Stimulated activated CD4-positive, alpha-beta T cell treated with anti-CD3 and anti-CD28 coated beads, Interleukin-1b, Interleukin-23, amount 100 ng/mL, for 24 hours (primary cell): Measurements from ENCODE around the gene RNF208.

ENCODE experiments used
- DNase-seq, 4 experiments: peaks; one replicate each; pipeline ENCODE4 v3.0.0-alpha.2; 2020; ENCODE audit warnings: low read depth in 4 of 4, low spot score in 1 of 4

Gene RNF208

DNA sequence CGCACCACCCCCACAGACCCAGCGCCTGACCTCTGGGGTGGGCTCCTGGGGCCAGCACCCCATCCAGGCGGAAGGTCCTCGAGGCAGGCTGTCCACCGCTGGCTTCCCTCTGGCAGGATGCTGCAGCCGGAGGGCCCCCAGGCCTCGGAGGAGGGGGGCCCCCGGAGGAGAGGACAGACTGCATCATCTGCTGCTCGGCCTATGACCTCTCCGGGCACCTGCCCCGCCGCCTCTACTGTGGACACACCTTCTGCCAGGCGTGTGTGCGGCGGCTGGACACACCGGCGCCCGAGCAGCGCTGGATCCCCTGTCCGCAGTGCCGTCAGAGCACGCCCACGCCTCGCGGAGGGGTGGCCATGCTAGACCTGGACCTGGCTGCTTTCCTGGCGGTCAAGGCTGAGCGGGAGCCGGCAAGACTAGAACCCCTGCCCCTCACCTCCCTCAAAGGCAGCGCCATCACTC, 6.5 kb upstream of the RNF208 start:
- no peak for DNase-seq

DNA sequence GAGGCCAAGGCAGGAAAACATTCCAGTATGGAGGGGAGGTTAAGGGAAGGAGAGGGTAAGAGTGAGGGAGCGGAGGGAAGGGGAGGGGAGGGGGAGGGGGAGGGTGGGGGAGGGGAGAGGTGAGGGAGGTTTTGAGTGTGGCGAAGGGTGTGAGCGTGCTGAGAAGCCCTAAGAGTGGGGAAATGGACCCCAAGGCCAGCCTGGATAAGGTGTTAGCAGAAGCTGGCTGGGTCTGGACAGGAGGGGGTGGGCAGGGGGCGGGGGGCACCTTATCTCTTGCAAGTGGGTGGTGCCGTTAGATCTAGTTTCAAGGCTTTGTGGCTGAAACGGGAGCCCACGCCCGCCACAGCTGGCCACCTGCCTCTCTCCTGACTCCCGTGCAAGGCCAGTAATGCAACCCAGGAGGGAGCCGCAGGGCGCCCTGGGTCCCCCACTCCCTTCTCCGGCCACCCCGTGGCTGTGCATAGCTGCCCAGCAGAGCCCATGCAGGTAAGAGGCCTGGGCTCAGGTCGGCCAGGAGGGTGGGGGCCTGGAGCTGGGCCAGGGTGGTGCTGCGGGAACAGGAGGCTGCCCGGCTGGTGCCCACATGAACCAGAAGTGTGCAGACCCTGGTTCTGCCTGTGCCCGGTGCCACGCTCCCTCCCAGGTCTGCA, 5.9 kb upstream of the RNF208 start:
- DNase-seq, result no peak

DNA sequence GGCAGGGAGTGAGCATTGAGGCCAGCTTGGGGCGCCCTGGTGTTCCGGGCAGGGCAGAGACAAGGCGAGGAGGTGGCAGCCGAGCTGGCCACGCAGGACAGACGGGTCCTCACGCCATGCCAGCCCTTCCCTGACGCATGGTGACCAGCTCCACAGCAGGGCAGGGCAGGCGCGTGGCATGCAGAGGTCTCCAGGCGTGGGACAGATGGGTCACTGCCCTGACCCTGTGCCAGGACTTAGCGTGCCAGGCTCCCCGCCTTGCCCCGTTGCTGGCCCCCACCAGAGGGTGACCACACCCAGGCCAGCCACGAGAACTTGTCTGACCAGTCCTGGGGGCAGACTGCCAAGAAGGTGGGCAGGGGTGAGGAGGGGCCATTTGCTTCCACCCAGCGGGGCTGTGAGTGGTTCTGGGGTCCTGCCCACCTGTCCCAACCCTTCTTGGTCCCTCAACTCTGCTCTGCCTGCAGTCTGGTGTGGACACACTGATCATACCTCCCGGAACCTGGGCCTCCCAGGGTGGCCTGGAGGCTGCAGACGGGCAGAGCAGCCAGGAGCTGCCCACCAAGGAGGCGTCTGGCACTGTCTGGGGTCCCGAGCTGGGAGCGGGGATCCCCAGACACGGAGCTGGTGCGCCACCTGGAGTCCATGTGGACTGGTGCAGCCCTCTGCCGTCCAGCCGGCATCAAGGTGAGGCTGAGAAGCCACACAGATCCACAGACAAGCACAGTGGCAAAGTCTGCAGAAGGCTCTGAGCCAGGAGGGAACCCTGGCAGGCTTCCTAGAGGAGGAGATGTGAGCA, 5.2 kb upstream of the RNF208 start, which contains the start of gene RNF224:
RNF224 (plus strand) TSS at position 449 of the 799 bp plus-strand sequence. CDS start 834 bp downstream, outside the sequence.
- peak; percentile 52 to 76 (median 70) for DNase-seq

DNA sequence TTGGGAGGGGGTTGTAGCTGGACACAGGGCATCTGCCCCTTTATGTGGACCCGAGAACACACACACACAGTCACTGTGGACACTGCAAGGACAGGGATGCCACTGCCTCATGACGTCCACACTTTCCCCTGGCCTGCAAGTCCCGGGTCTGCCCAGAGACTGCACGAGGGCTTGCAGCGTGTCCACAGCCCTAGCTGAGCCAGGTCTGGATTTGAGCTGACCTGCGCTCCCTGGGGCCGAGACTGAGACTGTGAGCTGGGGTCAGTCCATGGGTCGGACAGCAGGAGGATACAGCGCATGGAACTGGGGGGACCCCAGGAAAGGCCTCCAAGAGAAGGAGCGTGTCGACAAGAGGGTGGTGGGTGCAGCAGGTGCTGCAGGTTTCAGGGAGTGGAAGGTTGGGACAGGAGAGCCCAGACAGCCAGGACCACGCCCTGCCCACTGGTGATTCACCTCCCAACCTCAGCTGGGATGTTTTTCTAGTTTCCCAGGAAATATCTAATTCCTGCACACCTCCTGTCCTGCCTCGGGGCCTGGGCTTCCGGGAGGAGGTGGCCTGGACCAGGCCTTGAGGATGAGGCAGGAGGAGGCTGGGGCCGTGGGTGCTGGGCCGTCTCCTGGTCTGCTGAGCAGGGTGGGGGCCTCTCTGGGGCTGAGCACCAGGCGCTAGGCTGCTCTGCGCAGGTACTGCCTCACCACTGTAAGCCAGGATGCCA, 4.5 kb upstream of the RNF208 start:
- DNase-seq, result no peak

DNA sequence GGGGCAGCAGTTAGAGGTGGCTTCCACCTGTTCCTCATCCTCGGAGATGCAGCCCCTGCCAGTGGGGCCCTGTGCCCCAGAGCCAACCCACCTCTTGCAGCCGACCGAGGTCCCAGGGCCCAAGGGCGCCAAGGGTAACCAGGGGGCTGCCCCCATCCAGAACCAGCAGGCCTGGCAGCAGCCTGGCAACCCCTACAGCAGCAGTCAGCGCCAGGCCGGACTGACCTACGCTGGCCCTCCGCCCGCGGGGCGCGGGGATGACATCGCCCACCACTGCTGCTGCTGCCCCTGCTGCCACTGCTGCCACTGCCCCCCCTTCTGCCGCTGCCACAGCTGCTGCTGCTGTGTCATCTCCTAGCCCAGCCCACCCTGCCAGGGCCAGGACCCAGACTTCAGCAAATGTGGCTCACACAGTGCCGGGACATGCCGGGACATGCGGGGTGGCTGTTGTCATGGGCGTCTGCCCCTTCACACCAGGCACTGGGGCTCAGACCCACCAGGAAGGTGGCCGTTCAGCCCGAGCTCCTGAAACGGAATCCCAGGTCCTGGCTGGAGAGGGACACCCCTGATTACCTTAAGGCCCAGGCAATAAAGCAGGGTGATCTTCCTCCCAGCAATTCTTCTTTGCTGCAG, 3.8 kb upstream of the RNF208 start:
- DNase-seq, result no peak

DNA sequence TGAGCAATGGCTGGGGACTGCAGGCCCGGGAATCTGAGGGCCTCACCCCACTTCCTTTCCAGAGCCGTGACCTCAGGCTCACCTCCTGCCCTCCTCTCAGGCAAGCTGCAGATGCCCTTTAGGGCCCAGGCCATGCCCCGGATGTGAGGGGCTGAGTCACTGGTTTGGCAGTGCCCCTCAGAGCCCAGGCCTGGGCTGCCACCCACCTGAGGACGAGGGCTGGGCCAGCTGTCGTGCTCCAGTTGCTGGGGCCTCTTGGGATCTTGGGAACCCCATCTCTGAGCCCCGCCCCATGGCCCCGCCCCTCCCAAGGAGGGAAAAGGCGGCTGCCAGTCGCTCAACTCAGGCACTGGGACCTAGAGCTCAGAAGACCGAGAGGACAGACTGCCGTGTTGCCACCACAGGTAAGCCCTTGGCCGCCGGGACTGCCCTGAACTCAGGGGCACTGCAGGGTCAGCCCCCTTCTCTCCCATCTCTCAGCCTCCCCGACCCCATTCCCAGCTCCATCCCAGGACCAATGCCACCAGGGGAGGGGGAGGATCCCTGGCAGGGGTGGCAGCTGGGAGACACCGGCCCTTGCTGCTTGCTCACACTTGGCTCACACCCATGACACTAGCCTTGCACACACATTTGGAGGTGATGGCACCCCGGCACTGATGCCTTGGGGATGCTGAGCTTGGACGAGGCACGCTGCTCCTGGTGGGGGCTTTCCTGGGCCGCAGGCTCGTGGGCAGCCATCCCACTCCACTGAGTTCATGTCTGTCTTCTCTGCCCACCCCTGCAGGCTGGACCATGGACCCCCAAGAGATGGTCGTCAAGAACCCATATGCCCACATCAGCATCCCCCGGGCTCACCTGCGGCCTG, 3.0 kb upstream of the RNF208 start, which contains the start of gene CYSRT1:
CYSRT1 (plus strand) TSS at position 345 of the 865 bp plus-strand sequence; CDS start at position 793, 448 bp downstream.
- no peak for DNase-seq

DNA sequence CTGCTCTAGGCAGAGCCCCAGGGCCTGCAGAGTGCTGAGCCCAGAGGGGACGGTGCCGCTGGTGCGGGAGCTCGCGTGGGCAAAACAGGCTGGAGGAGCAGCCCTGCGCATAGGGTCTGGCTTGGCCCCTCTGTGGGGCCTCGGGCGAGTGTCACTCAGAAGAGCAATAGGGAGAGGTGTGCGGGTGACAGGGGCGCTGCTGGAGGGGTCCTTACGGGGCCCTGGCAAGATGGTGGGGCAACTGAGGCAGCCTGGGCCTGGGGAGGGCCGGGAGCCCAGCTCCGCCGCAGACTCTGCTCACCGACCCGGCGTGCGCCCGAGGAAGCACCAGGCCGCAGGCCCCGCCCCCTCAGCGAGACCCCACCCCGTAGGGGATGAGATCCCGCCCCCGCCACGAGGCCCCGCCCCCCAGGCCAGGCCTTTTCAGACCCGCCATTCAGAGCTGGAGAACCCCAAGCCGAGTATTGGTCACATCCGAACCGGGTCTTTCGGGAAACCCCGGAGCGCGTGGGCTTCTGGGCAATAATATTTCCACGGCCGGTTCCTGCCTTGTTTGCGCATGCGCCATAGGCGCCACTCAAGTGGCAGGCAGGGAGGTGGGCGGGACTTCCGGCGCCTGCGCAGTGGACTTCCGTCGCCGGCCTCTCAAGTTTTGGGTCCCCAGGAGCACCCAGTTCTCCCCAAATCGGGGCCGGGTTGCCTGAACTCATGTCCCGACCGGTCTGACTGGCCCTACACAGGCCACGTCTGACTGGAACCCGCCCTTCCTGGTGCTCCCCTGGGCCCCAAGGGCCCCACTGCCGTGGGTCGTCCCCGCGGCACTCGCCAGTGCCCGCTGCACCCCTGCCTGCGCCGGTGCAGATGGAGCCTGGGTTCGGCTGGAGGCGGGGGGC, 1.3 kb upstream of the RNF208 start:
- peak; percentile 96 to 98 (median 97) for DNase-seq

DNA sequence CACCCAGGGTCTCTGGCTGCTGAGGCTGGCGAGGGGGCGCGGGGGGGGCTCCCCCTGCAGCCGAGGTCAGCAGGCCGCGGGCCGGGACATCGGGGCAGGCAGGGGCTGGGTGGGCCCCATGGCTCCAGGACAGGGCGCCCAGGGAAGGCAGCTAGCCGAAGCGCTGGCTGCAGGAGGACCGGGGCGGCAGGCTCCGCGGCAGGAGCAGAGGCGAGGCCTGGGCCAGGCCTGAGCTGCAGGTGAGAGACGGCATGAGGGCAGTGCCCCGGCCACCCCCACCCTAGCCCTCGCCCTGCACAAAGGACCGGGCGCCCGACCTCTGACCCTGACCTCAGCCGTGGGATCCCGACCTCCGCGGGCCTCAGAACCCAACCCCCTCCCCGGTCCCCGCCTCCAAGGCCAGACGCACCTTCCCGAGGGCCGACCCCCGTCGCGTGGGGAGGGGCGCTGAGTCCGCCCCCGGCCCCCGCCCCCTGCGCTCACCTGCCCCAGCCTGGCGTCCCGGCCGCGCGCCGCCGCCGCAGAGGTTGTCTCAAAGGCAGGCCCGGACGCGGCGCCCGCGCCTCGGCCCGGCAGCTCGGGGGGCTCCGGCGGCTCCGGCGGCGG, 431 bp downstream of the RNF208 start:
- no peak for DNase-seq

DNA sequence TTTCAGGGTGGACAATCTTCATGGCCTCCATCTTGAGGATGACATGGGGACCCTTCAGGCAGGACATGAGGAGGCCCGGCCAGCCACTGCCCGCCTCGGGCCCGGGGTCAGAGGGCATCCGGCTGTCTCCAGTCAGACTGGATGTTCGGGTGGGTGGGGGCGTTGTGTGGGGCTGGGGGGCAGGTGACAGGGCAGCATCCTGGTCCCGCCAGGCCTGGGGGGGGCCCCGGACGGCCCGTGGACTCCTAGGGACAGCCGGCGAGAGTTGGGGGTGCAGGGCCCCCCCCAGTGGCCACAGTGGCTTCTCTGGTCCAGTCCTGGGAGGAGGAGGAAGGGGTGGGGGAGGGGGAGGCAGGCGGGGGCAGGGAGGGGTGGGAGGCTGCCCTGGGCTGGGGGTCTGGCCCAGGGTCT, 940 bp downstream of the RNF208 start:
- DNase-seq, result no peak

DNA sequence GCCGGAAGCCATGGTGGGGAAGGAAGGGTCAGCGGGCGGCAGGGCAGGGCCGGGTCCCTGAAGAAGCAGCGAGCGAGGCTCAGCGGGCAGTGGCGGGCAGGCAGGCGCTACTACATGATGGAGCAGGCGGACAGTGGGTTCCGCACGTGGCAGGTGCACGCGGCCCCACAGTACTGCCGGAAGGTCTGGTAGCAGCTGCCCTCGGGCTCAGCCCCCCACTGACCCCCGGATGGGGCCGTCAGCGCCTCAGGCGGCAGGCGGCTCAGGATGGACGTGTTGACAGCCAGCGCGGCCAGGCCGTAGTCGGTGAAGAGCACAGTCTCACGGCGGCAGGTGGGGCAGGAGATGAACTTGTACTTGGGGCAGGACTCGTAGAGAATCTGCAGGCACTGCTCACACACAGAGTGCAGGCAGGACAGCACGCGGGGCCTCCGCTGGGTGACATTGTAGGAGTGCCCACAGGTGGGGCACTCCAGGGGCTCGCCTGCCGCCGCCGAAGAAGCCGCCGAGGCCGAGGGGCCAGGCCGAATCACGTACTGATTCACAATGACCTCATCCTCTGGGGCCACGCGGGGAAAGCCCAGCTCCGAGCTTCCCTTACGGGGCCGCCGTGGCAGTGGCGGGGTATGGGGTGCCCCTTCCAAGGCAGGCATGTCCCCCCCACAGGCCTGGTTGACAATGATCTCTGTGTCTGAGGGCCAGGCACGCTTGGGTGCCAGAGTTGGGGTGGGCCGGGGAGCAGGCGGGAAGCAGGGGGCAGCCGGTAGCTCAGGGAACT, 1.5 kb downstream of the RNF208 start:
- no peak for DNase-seq

DNA sequence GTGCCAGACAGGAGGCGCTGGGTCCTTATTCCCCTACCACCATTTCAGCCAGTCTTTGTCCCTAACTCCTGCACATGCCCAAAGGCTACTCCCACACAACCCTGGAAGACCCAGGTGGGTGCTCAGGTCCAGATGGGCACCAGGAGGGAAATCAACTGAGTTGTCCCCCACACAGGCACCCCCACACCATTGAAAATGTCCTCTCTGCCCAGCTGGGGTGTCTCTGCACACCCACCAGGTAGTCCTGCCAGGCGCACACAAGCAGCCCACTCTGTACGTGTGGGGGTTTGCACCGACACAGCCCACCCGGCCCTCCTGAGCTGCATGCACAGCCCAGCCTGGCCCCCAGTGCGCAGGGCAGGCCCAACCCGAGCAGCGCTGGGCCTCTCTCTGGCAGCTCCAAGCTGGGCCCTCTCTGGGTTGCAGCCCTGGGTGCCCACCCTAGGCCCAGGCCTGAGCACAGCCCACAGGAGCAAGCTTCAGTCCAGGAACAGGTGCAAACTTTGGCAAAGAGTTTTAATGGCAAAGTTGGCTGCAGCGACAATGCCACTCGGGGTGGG, 2.2 kb downstream of the RNF208 start:
- no peak for DNase-seq

DNA sequence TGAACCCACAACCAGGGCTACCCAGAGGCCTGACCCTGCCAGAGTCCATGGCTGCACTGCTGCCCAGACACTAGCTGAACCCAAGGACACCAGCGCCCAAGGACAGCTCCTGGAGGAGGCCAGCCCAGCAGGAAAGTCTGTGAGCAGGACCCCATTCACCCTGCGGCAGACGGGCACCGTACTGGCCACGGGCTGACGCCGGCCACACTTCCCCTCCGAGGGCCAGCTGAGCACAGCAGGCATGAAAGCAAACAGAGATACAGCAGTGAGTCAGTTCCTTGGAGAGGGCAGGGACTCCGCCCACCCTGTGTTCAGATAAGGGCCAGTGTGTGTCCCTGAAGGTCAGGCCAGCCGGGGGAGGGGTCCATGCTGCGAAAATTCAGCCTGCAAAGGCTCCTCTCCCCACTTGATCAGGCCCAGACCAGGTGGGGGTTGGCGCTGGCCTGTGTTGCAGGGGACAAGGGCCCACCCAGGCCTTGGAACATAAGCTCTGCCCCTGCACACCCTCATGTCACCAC, 3.2 kb downstream of the RNF208 start:
- no peak for DNase-seq

DNA sequence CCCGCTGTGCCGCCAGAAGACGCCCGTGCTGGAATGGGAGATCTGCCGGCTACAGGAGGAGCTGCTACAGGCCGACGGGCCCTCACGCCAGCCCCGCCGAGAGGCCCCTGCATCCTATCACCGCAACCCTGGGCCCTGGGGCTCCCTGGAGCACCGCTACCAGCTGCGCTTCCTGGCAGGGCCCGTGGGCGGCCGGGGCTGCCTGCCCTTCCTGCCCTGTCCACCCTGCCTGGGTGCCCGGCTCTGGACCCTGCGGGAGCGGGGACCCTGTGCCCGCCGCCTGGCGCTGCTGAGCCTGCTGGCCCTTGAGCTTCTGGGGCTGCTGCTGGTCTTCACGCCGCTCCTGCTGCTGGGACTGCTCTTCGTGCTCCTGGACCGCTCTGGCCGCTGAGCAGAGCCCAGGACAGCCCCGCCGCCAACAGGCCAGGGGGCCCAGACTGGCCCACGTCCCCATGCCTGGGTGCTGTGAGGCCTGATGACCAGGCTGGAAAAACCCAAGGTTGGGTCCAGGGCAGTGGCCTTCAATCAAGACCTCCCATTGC, 3.8 kb downstream of the RNF208 start:
- no peak for DNase-seq

DNA sequence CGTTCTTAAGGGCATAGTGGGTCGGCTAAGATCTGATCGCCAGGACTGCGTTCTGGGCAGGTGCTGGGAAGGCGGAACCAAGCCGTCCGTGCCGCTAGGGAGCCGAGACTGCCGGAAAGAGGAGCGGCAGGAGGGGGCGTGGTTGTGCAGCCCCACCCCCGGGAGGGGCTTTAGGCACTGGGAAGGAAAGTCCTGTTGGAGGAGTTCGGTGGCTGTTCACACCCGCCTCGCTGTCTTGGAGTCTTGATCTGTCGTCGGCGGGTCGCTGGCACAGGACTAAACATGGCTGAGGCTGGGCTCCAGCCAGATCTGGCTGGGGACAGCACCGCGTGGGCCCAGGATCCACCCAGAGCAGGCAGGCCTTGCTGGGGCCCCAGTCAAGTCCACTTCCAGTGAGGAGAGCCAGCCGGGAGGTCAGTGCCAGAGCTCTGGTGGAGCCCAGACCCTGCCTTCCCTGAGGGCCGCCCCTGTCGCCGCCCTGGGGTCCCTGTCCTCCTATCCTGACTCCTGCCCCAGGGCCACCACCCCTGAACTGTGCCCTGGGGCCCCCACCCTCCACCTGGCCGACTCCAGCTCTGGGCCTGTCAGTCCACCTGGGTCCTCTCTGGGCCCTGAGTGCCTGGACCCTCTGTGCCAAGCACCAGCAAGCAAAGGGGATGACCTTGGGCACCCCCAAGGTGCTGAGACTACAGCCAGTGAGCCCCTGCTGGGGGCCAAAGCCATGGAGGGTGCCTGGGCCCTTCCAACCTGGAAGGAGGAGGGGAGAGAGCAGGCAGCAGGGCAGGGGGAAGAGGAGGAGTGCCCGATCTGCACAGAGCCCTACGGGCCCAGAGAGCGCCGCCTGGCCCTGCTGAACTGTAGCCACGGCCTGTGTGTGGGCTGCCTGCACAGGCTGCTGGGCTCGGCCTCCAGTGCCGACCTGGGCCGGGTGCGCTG, 4.5 kb downstream of the RNF208 start:
- DNase-seq, result no peak

DNA sequence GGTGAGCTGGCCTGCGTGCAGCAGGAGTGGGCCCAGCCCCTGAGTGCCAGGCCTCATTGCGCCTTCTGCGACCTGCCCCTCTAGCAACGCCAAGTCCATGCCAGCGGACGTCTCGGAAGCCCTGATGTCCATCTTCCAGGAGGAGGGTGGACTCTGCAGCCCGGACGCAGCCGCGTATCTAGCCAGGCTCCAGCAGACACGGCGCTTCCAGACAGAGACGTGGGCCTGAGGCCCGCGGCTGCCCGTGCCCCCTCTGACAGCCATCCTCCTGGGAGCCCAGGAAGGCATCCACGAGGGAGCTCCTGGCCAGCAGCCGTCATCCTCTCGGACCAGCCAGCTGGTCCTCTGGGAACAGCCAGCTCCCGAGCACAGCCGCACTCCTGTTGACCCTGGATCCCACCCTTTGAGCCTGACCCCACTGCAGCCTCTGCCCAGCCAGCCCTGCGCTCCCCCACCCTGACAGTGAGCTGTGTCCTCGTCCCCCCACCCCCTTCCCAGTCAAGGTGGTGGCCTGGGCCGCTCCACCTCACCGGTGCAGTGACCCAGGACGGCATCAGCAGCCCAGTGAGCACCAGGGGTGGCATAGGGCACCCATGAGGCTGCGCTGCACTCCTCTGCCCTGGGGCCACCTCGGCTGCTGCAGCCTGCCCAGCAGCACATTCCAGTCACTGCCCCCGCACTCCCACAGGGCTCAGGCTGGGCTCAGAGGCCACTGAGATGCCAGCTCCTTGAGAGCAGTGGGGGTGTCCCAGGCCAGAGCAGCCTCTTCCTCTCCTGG, 5.7 kb downstream of the RNF208 start:
- DNase-seq, result no peak
